Endothelial cell (in vitro differentiated cells): Measurements from ENCODE around the gene CAMKK2. TPM values are rescaled to one million over a fixed set of nuclear protein-coding genes. Genes with fewer than 3 reads are reported as not detected.
"Not testable (repeated sequence)": the region's sequence is repeated elsewhere in the genome, so short reads cannot be mapped to it uniquely, and the experiment has no call there.

Experiments
- DNase-seq: peaks from one replicate; pipeline ENCODE4 v3.0.0; 2021; ENCODE audit warnings: low spot score
- H3K27ac Mint-ChIP-seq: one replicate; pipeline ENCODE4 v1.8.0; 2021; ENCODE audit warnings: mixed read lengths, inconsistent platforms; ENCODE audit not compliant: unreplicated experiment
- H3K27me3 Mint-ChIP-seq: one replicate; pipeline ENCODE4 v1.8.0; 2021; ENCODE audit warnings: mild to moderate bottlenecking, moderate library complexity, mixed read lengths, inconsistent platforms; ENCODE audit not compliant: unreplicated experiment
- H3K36me3 Mint-ChIP-seq: one replicate; pipeline ENCODE4 v1.8.0; 2021; ENCODE audit warnings: mild to moderate bottlenecking, low read depth, mixed read lengths, inconsistent platforms; ENCODE audit not compliant: unreplicated experiment
- H3K4me1 Mint-ChIP-seq: one replicate; pipeline ENCODE4 v1.8.0; 2021; ENCODE audit warnings: mild to moderate bottlenecking, mixed read lengths, inconsistent platforms; ENCODE audit not compliant: unreplicated experiment
- H3K4me3 Mint-ChIP-seq: one replicate; pipeline ENCODE4 v1.8.0; 2021; ENCODE audit warnings: mild to moderate bottlenecking, mixed read lengths, inconsistent platforms; ENCODE audit not compliant: unreplicated experiment
- H3K9me3 Mint-ChIP-seq: one replicate; pipeline ENCODE4 v1.8.0; 2021; ENCODE audit warnings: mixed read lengths, inconsistent platforms; ENCODE audit not compliant: unreplicated experiment
- CTCF ChIP-seq: fragments of 200-600 bp; sonication (generic); IDR thresholded peaks from one replicate; pipeline ENCODE4 v1.5.0; 2021; ENCODE audit warnings: antibody characterized with exemption; ENCODE audit not compliant: unreplicated experiment
- total RNA-seq: library from RNA; stranded (reverse); fragmentation: NEBNext Ultra II Directional; extraction: Animal tissue kit (Norgen Biotek cat#: 25700); gene quantifications from one replicate; pipeline ENCODE4 v1.2.1, GENCODE V29; 2021; ENCODE audit not compliant: unreplicated experiment

Gene CAMKK2
- total RNA-seq, 1 donor from 2014 or later: 44.5 TPM

- peaks cover 41% of the 10 kb centered on the region for H3K36me3 Mint-ChIP-seq
Observed at GRCh38 chr12:121263206-121263935, 33.1 kb downstream of the CAMKK2 start.

GRCh38 chr12:121261398-121261797, 35.1 kb downstream of the CAMKK2 start:
- H3K36me3 Mint-ChIP-seq: peaks cover 48% of the 10 kb centered on the region
- peaks cover 2% of the 10 kb centered on the region for H3K27me3 Mint-ChIP-seq
- H3K27ac Mint-ChIP-seq: no peak overlapping the region
- no peak for DNase-seq
- peaks cover 6% of the 10 kb centered on the region for H3K4me1 Mint-ChIP-seq
- TF ChIP-seq CTCF: no peak
- no peaks in the 10 kb centered on the region for H3K9me3 Mint-ChIP-seq
- H3K4me3 Mint-ChIP-seq: no peak overlapping the region

More at GRCh38 chr12:121263206-121263935, 33.1 kb downstream of the CAMKK2 start:
- DNase-seq: no peak
- TF ChIP-seq CTCF: no peak
- H3K27ac Mint-ChIP-seq: no peak overlapping the region
- H3K4me3 Mint-ChIP-seq: no peak overlapping the region
- H3K27me3 Mint-ChIP-seq: peaks cover 2% of the 10 kb centered on the region
- H3K9me3 Mint-ChIP-seq: no peaks in the 10 kb centered on the region
- H3K4me1 Mint-ChIP-seq: peaks cover 6% of the 10 kb centered on the region

- Mint-ChIP-seq H3K27ac (no peak overlapping the region), H3K9me3 (no peaks in the 10 kb centered on the region), H3K4me3 (no peak overlapping the region), H3K4me1 (peaks cover 4% of the 10 kb centered on the region), H3K36me3 (peaks cover 51% of the 10 kb centered on the region), H3K27me3 (peaks cover 2% of the 10 kb centered on the region)
- no peak for DNase-seq
- no peak for TF ChIP-seq CTCF
Observed at GRCh38 chr12:121260091-121260490, 36.4 kb downstream of the CAMKK2 start.

GRCh38 chr12:121259074-121259473, 37.4 kb downstream of the CAMKK2 start:
- DNase-seq: no peak
- TF ChIP-seq CTCF: no peak
- Mint-ChIP-seq H3K4me3 (no peak overlapping the region), H3K9me3 (no peaks in the 10 kb centered on the region), H3K27me3 (no peaks in the 10 kb centered on the region), H3K4me1 (no peaks in the 10 kb centered on the region), H3K36me3 (peaks cover 55% of the 10 kb centered on the region), H3K27ac (no peak overlapping the region)

- not testable (repeated sequence) for H3K27ac Mint-ChIP-seq, H3K4me3 Mint-ChIP-seq, H3K27me3 Mint-ChIP-seq
Observed at GRCh38 chr12:121257704-121258449, 38.6 kb downstream of the CAMKK2 start.

More at GRCh38 chr12:121257704-121258449, 38.6 kb downstream of the CAMKK2 start:
- H3K36me3 Mint-ChIP-seq: peaks cover 63% of the 10 kb centered on the region
- DNase-seq, H3K9me3 Mint-ChIP-seq, H3K4me1 Mint-ChIP-seq: not testable (repeated sequence)
